Stomach (tissue), 9 donors: Measurements from ENCODE around the gene GDPD1. TPM values are rescaled to one million over a fixed set of nuclear protein-coding genes. Genes with fewer than 3 reads are reported as not detected.
"Not testable (repeated sequence)": the region's sequence is repeated elsewhere in the genome, so short reads cannot be mapped to it uniquely, and the experiment has no call there.

Experiments
- DNase-seq, 2 donors: peaks; one replicate each; pipeline versions ENCODE4 v3.0.0 to v3.0.0-alpha.2; 2013 to 2019
- H3K27ac ChIP-seq, 5 donors: fragments of 200-600 bp in 4 of 5; sonication (generic) in 4 of 5; one replicate each; pipeline ENCODE4 v1.5.1; 2013 to 2019; ENCODE audit warnings: mild to moderate bottlenecking in 1 of 5, moderate library complexity in 1 of 5
- H3K27me3 ChIP-seq, 3 donors: fragments of 200-600 bp; sonication (generic); one replicate each; pipeline ENCODE4 v1.5.1; 2017 to 2019; ENCODE audit warnings: mixed run types in 1 of 3
- H3K36me3 ChIP-seq, 4 donors: fragments of 200-600 bp; sonication (generic); 1 replicate in 3 of 4; 2 replicates in 1 of 4; pipeline ENCODE4 v1.5.1; 2016 to 2019
- H3K4me1 ChIP-seq, 4 donors: fragments of 200-600 bp; sonication (generic); one replicate each; pipeline ENCODE4 v1.5.1; 2016 to 2019
- H3K4me3 ChIP-seq, 4 donors: fragments of 200-600 bp; sonication (generic) in 3 of 4; one replicate each; pipeline ENCODE4 v1.5.1; 2016 to 2019; ENCODE audit warnings: mild to moderate bottlenecking in 1 of 4
- H3K9me3 ChIP-seq, 4 donors: fragments of 200-600 bp; sonication (generic); one replicate each; pipeline ENCODE4 v1.5.1; 2016 to 2019
- CTCF ChIP-seq, 7 experiments: fragments of 450-650 bp in 4 of 7; fragments of 200-600 bp in 3 of 7; sonication (generic) in 3 of 7; IDR thresholded peaks; one replicate each; pipeline ENCODE4 v1.5.1; 2016 to 2019; ENCODE audit warnings: antibody characterized with exemption in 7 of 7, control low read depth in 2 of 7, mild to moderate bottlenecking in 1 of 7
- EP300 ChIP-seq: sonication (generic); formaldehyde crosslinking; IDR thresholded peaks from one replicate; pipeline ENCODE4 v1.6.1; 2017; ENCODE audit warnings: antibody characterized with exemption
- POLR2A ChIP-seq, 4 donors: fragments of 450-650 bp; IDR thresholded peaks; one replicate each; pipeline ENCODE4 v1.6.1; 2016; ENCODE audit warnings: antibody characterized with exemption in 4 of 4, control low read depth in 2 of 4, mild to moderate bottlenecking in 1 of 4, moderate library complexity in 1 of 4
- POLR2AphosphoS5 ChIP-seq, 3 donors: sonication (generic); formaldehyde crosslinking; IDR thresholded peaks; one replicate each; pipeline ENCODE4 v1.6.1; 2016; ENCODE audit warnings: antibody characterized with exemption in 3 of 3
- WGBS, 5 donors: extraction: QIAGEN DNeasy Blood & Tissue Kit in 3 of 5; methylation state at CpG; one replicate each; pipeline versions ENCODE4 v1.1.5 to v1.1.7; 2013 to 2018; 5-methylcytosine and 5-hydroxymethylcytosine counted together
- intact Hi-C: fragments of 100-400 bp; cut with DNase I; formaldehyde crosslinking; loops from one replicate; pipeline ENCODE4 v1.15.1; 2023; ENCODE audit warnings: low total_unique reads
- polyA plus RNA-seq, 3 donors: library from polyadenylated mRNA; stranded (reverse); fragments of 200-250 nt; gene quantifications; one replicate each; pipeline ENCODE4 v1.2.3, GENCODE V29; 2013
- total RNA-seq, 5 donors: library from RNA; depleted of rRNA; stranded (reverse); fragments of >200 nt; gene quantifications; one replicate each; pipeline versions ENCODE4 v1.1.0 to v1.2.3, GENCODE V29; 2014 to 2016
- donor health status: healthy with polysubstance abuse.
- donor health status: Bipolar disorder and iron deficiency.
- donor health status: healthy.

GDPD1 gene
- total and polyA plus RNA-seq, 8 donors = 0.40 to 8.6 (median 1.8) TPM; not detected in 2

DNA sequence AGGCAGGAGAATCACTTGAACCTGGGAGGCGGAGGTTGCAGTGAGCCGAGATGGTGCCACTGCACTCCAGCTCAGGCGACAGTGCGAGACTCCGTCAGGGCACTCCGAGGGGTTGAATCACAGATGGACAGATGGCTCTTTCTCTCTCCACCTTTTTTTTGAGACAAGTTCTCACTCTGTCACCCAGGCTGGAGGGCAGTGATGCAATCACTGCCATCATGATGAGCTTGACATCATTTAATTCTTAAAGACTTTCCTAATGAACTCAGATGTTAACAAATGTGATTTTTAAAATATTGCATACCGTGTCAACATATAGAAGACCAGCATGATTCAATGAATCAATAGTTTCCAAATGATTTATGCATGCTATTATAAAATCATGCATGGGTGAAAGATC, 3.5 kb downstream of the GDPD1 start:
- H3K36me3 ChIP-seq = no peaks in the 10 kb centered on the region
- intact Hi-C loops = no loop called here
- 93 to 97% (median 95%) methylated on average over 7 of the region's 7 CpGs for WGBS, 5 donors
- peaks cover 0 to 19% (median 9%) of the 10 kb centered on the region in 4 donors for H3K4me1 ChIP-seq
- TF ChIP-seq EP300 (no peak), POLR2AphosphoS5 (IDR thresholded peaks at IDR 0.05) (no peak), POLR2A (IDR thresholded peaks at IDR 0.05) (no peak), CTCF (IDR thresholded peaks at IDR 0.05) (no peak)
- DNase-seq = no peak
- H3K27ac ChIP-seq = no peak overlapping the region
- no peaks in the 10 kb centered on the region for H3K27me3 ChIP-seq
- no peak overlapping the region for H3K4me3 ChIP-seq
- H3K9me3 ChIP-seq = no peaks in the 10 kb centered on the region

DNA sequence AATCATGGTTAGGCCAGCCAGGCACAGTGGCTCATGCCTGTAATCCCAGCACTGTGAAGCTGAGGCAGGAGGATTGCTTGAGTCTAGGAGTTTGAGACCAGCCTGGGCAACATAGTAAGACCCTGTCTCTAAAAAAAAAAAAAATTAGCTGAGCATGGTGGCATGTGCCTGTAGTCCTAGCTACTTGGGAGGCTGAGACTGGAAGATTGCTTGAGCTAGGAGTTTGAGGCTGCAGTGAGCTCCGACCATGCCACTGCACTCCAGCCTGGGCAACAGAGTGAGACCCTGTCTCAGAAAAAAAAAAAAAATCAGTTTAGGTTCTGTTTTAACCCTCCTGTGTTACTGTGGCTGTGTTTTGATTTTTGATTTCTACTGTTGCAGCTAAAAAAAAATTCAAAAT, 8.3 kb downstream of the GDPD1 start:
- intact Hi-C loops, H3K9me3 ChIP-seq, DNase-seq, H3K36me3 ChIP-seq, H3K4me1 ChIP-seq, H3K27me3 ChIP-seq, H3K4me3 ChIP-seq, H3K27ac ChIP-seq: not testable (repeated sequence)
- WGBS, 5 donors = 88 to 100% (median 91%) methylated on average over 1 of the region's 1 CpG

GRCh38 chr17:59230764-59231163, 10.5 kb downstream of the GDPD1 start:
- WGBS, 5 donors = 85 to 93% (median 90%) methylated on average over 3 of the region's 3 CpGs
- Histone ChIP-seq H3K9me3 (no peaks in the 10 kb centered on the region), H3K4me1 (no peaks in the 10 kb centered on the region), H3K4me3 (no peak overlapping the region), H3K27me3 (no peaks in the 10 kb centered on the region), H3K27ac (no peak overlapping the region), H3K36me3 (no peaks in the 10 kb centered on the region)
- no peak for TF ChIP-seq POLR2AphosphoS5 (IDR thresholded peaks at IDR 0.05)
- TF ChIP-seq EP300 = no peak
- no peak for DNase-seq
- intact Hi-C loops = no loop called here

GRCh38 chr17:59234631-59235030, 14.3 kb downstream of the GDPD1 start:
- H3K27ac ChIP-seq = no peak overlapping the region
- no peak overlapping the region for H3K4me3 ChIP-seq
- H3K27me3 ChIP-seq = no peaks in the 10 kb centered on the region
- no peak for DNase-seq
- intact Hi-C loops = no loop called here
- no peaks in the 10 kb centered on the region for H3K36me3 ChIP-seq
- no peak for TF ChIP-seq POLR2A (IDR thresholded peaks at IDR 0.05)
- no peak for TF ChIP-seq CTCF (IDR thresholded peaks at IDR 0.05)
- no peak for TF ChIP-seq EP300
- no peak for TF ChIP-seq POLR2AphosphoS5 (IDR thresholded peaks at IDR 0.05)
- H3K4me1 ChIP-seq = no peaks in the 10 kb centered on the region
- H3K9me3 ChIP-seq = no peaks in the 10 kb centered on the region

DNA sequence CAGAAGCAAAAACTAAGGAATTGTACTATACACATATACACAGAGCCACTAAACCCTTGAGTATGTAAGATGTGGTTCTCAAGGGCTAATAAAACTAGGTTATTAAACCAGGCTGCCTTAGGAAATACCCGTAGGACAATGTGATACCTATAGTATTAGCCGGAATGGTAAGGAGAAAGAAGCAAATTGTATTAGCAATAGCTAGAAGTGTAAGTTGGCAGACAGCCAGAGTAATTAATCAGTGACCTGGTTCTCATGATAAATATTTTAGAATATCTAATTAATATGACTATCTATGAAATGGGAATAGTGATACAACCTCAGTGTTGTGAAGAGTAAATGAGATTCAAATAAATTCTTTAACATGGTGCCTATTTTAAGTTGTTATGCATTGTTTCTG, 18.6 kb downstream of the GDPD1 start:
- H3K27me3 ChIP-seq = no peaks in the 10 kb centered on the region
- no peak for TF ChIP-seq CTCF (IDR thresholded peaks at IDR 0.05)
- TF ChIP-seq POLR2A (IDR thresholded peaks at IDR 0.05) = no peak
- DNase-seq = no peak
- intact Hi-C loops = no loop called here
- 49 to 74% (median 54%) methylated on average over 2 of the region's 2 CpGs for WGBS, 5 donors
- H3K4me1 ChIP-seq = no peaks in the 10 kb centered on the region
- H3K9me3 ChIP-seq = no peaks in the 10 kb centered on the region
- H3K27ac ChIP-seq = no peak overlapping the region
- no peaks in the 10 kb centered on the region for H3K36me3 ChIP-seq
- no peak overlapping the region for H3K4me3 ChIP-seq

- Histone ChIP-seq H3K9me3 (no peaks in the 10 kb centered on the region), H3K4me1 (no peaks in the 10 kb centered on the region), H3K4me3 (no peak overlapping the region), H3K36me3 (peaks cover 0 to 16% (median 5%) of the 10 kb centered on the region in 4 donors), H3K27me3 (no peaks in the 10 kb centered on the region), H3K27ac (no peak overlapping the region)
- TF ChIP-seq POLR2AphosphoS5 (IDR thresholded peaks at IDR 0.05) = no peak
- TF ChIP-seq CTCF (IDR thresholded peaks at IDR 0.05) = no peak
- TF ChIP-seq POLR2A (IDR thresholded peaks at IDR 0.05) = no peak
- no peak for TF ChIP-seq EP300
- intact Hi-C loops = no loop called here
- DNase-seq = no peak
- WGBS, 5 donors = 87 to 91% (median 90%) methylated on average over 6 of the region's 6 CpGs
Measured at GRCh38 chr17:59244081-59244480, 23.8 kb downstream of the GDPD1 start.
